Measurements from ENCODE around the gene KCTD7.

- TF ChIP-seq CTCF (IDR thresholded peaks at IDR 0.05) (no peak), POLR2A (IDR thresholded peaks at IDR 0.05) (no peak), POLR2AphosphoS5 (IDR thresholded peaks at IDR 0.05) (no peak)
These were observed 11.4 kb upstream of the KCTD7 start for GRCh38 chr7:66617295-66617694.

Measured in prostate gland (tissue), 2 donors.